Activated naive CD4-positive, alpha-beta T cell treated with anti-CD3 and anti-CD28 coated beads, Interleukin-2, amount 50 U/mL, for 72 hours (primary cell): ENCODE data around the gene MRGPRF. TPM values are rescaled to one million over a fixed set of nuclear protein-coding genes. Genes with fewer than 3 reads are reported as not detected.
"Not testable (repeated sequence)": the region's sequence is repeated elsewhere in the genome, so short reads cannot be mapped to it uniquely, and the experiment has no call there.

Experiments
- ATAC-seq, 2 donors: fragments of 150-1000 bp; cut with Tn5 transposase; 2 replicates each; pipeline ENCODE4 v1.10.0; 2021; ENCODE audit warnings: mild to moderate bottlenecking in 2 of 2, moderate library complexity in 2 of 2
- DNase-seq, 2 donors: peaks; one replicate each; pipeline ENCODE4 v3.0.0; 2021 to 2022; ENCODE audit warnings: low spot score in 2 of 2
- H3K27ac Mint-ChIP-seq, 2 donors: one replicate each; pipeline ENCODE4 v1.8.0; 2022; ENCODE audit warnings: mild to moderate bottlenecking in 2 of 2, mixed read lengths in 2 of 2
- H3K36me3 Mint-ChIP-seq, 2 donors: one replicate each; pipeline ENCODE4 v1.8.0; 2022; ENCODE audit warnings: mixed read lengths in 2 of 2
- H3K9me3 Mint-ChIP-seq, 2 donors: one replicate each; pipeline ENCODE4 v1.8.0; 2022; ENCODE audit warnings: mixed read lengths in 2 of 2
- total RNA-seq, 2 donors: library from RNA; stranded (reverse); gene quantifications; one replicate each; pipeline ENCODE4 v1.2.3, GENCODE V29; 2022

MRGPRF gene
- total RNA-seq, 2 donors from 2014 or later: not detected

DNA sequence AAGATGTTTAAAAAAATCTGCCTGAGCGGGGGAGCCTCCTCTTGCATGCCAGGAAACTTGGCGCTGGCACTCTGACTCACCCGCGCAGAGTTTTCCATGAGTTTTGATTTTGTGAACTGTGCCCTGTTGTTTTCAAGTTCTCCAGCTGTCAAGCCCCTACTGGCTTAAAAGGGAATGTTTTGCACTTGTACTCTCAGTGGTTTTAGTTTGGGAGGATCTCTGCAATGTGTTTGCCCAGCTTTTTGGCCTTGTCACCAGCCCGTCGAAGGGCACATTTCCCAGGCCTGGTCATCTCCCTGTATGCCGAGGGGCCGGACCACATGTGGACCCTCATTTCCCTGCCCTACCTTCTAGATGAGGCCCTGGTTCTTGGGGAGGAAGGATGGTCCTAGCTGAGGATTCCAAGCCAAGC is 12.2 kb downstream of the MRGPRF start:
- ATAC-seq: no peak
- no peaks in the 10 kb centered on the region for H3K9me3 Mint-ChIP-seq
- H3K36me3 Mint-ChIP-seq: no peaks in the 10 kb centered on the region
- H3K27ac Mint-ChIP-seq: no peak overlapping the region
- DNase-seq: no peak

DNA sequence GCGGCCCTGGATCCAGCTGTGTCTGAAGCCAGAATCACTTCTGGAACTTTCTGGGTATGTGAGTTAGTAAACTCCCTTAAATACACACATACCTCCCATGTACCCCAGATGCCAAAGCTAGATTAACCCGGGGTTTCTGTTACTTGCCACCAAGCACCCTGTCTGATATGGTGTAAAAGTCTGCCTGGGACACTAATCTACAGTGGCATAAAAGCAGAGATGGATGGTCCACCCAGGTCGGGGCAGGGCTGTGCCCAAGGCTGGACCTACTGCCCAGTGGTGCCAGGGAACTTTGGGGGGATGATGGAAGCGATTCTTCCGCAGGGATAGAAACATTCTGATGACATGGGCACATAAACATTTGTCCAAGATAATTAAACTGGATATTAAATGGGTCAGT is 12.7 kb downstream of the MRGPRF start:
- Mint-ChIP-seq H3K9me3 (no peaks in the 10 kb centered on the region), H3K36me3 (no peaks in the 10 kb centered on the region), H3K27ac (no peak overlapping the region)
- ATAC-seq (no peak), DNase-seq (peak in 1 of 2 donors; percentile 7)

DNA sequence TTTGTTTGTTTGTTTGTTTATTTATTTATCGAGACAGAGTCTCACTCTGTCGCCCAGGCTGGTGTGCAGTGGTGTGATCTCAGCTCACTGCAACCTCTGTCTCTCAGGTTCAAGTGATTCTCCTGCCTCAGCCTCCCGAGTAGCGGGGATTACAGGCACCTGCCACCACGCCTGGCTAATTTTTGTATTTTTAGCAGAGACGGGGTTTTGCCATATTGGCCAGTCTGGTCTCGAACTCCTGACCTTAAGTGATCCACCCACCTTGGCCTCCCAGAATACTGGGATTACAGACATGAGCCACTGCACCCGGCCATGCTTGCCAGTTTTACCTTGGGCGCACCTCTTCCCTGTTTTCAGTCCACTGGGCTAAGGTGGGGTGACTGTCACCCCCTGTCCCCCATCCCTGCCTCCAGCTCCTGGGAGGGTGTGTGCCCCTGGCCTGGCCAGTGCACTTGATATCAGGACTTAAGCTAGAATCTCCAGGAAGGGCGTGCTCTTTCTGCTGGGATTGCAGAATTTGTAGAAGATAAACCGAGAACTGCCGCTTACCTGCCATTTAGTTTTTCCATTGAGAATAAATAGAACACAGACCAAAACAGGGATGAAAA is 13.2 kb downstream of the MRGPRF start:
- peak in 1 of 2 donors; percentile 18 for DNase-seq
- not testable (repeated sequence) for ATAC-seq, H3K9me3 Mint-ChIP-seq, H3K27ac Mint-ChIP-seq, H3K36me3 Mint-ChIP-seq

DNA sequence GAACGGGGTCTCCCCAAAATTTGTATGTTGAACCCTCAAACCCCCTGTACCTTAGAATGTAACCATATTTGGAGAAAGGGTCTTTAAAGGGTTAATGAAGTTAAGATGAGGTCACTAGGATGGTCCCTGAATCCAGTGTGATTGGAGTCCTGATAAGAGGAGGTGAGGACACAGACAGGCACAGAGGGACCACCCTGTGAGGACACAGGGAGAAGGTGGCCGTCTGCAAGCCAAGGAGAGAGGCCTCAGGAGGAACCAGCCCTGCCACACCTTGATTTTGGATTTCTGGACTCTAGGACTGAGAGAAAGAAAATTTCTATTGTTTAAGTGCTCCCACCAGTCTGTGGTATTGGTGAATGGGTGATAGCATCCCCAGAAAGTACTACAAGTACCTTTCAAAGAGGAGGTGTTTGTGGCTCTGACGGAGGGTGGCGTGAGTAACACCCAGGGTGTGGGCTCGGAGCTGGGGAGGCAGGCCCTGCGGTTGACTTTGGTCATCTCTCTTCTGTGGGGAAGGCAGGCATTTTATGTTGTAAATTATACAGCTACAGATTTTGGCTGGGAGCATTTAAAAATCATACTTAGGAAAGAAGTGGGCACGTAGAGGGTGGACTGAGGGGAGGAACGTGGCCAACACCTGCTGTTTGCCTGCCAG is 13.8 kb downstream of the MRGPRF start:
- ATAC-seq: no peak
- H3K27ac Mint-ChIP-seq: no peak overlapping the region
- H3K9me3 Mint-ChIP-seq: no peaks in the 10 kb centered on the region
- no peaks in the 10 kb centered on the region for H3K36me3 Mint-ChIP-seq
- DNase-seq: peak in 1 of 2 donors; percentile 25

DNA sequence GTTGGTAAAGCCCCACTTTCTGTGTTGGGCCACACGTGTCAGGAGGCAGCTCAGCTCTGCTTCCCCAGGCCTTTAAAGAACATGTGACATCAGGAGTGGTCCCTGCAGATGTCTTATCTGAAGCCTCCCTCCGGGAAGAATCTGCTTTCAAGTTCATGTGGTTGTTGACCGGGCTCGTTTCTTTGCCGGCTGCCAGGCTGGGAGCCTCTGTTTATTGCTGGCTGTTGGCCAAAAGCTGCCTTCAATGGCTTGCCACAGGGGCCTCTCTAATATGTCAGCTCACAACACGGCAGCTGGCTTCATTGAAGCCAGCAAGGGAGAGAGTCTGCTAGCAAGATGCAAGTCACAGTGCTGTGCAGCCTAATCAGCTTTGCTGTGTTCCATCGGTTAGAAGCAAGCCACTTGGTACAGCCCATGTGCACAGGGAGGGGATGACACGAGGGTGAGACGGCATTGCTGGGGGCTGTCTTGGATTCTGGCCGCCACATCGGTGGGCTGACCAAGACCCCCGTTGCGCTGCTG is 14.6 kb downstream of the MRGPRF start:
- H3K36me3 Mint-ChIP-seq: no peaks in the 10 kb centered on the region

DNA sequence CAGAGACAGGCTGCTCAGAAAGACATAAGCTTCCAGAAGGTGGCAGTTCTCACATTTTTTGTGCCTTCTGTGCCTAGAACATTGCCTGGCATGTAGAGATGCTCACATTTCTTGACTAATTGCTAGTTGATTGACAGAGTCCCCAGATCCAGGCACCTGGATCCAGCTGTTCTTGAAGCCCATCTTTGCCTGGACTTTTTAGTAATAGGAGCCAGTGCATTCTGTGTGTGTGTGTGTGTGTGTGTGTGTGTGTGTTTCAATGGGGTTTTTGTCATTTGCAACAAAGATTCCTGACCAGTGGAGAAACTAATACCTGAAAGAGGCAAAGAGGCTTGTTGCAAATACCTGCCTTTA is 15.1 kb downstream of the MRGPRF start:
- H3K9me3 Mint-ChIP-seq: no peaks in the 10 kb centered on the region
- DNase-seq (no peak), ATAC-seq (no peak)

More for the DNA sequence above, 14.6 kb downstream of the MRGPRF start:
- Mint-ChIP-seq H3K9me3 (no peaks in the 10 kb centered on the region), H3K27ac (no peak overlapping the region)
- peak in 1 of 2 donors; percentile 25 for DNase-seq
- no peak for ATAC-seq

DNA sequence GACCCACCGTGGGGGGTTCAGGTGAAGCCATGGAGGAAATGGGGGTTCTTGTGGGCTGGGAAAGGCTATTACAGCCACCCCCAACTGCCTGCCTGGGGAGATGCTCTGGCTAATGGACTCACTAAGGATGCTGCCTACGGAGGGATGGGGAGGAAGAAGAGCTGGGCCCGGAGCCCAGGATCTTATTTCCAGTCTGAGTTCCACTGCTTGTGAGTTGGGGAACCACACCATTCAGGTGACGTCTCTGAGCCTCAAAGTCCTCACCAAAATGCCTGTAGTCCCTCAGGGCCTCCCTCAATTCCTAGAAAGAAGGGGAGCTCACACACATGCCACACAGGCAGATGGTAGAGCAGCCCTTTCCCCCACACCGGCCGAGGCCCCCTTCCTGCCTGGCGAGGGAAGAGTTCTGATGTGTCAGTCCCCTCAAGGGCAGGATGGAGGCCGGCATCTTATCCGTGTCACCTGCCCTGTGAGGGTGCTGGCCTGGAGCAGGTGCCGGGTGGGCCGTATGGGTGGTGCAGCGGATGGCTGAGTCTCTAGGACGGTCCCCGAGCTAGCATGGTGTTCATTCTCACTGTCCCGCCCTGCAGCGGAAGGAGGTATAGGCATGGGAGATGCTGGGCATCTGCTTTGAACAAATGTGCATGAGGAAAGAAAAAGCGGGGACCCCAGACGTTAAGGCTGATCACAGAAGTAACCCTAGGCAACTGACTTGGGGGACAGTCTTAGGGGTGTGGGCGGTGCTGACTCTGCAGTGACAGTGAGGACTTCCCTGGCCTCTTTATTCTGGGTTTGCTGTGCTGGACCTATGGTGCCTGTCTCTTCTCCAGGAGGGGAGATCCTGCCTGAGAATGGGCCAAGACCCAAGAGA is 15.7 kb downstream of the MRGPRF start:
- no peak overlapping the region for H3K27ac Mint-ChIP-seq
- no peaks in the 10 kb centered on the region for H3K9me3 Mint-ChIP-seq
- H3K36me3 Mint-ChIP-seq: no peaks in the 10 kb centered on the region
- ATAC-seq (no peak), DNase-seq (peak in 1 of 2 donors; percentile 51)

More for the DNA sequence above, 15.1 kb downstream of the MRGPRF start:
- H3K36me3 Mint-ChIP-seq: no peaks in the 10 kb centered on the region
- peak overlapping the region in 1 of 2 donors; percentile 36 for H3K27ac Mint-ChIP-seq

DNA sequence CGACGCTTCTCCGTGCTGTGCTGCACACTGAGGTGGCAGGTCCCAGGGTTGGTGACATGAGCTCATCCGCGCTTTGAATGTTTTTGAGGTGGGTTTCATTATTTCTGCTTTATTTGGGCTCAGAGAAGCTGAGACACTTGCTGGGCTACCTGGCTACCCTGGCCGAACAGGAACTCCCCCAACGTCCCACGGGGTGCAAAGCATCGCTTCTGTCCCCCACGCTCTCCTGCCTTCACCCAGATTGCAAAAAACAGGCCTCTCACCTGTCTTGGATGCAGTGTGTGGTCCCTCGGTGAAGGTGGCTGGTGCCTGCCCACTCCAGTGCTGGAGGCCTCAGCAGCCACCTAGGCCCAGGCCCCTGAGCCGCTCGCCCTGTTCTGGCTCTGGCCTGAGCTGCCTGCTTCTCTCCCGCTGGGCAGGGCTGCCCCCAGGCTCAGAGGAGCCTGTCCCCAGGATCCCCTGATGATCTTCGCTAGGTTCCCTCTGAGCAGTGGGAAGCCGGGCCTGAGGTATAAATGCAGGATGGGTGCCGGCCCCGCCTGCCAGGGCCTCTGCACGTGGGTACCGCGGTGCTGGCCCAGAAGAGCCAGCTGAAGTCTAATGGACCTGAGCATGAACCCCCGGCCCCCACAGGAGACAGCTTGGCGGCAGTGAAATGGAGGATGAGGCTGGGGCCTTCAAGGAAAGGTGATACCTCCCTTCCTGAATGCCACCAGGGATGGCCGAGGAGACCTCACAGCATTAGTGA is 16.5 kb downstream of the MRGPRF start:
- DNase-seq: peak in 1 of 2 donors; percentile 37
- no peaks in the 10 kb centered on the region for H3K36me3 Mint-ChIP-seq
- no peaks in the 10 kb centered on the region for H3K9me3 Mint-ChIP-seq
- ATAC-seq: no peak
- H3K27ac Mint-ChIP-seq: no peak overlapping the region

DNA sequence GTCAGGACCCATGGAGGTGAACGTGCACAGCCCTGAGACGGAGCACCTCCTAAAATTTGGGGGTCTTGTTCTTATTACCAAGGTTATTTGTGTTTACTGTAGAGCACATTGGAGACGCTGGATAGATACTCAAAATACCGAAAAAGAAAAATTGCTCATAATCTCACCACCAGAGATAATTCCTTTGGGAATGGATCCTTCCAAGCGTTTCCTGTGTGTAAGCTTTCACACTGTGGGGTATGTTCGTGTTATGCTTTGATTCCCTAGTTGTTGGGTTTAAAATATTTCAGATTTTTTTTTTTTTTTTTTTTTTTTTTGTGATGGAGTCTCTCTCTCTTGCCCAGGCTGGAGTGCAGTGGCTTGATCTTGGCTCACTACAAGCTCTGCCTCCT is 18.2 kb downstream of the MRGPRF start:
- H3K9me3 Mint-ChIP-seq: no peaks in the 10 kb centered on the region
- no peaks in the 10 kb centered on the region for H3K36me3 Mint-ChIP-seq
- ATAC-seq: no peak
- no peak for DNase-seq
- no peak overlapping the region for H3K27ac Mint-ChIP-seq

DNA sequence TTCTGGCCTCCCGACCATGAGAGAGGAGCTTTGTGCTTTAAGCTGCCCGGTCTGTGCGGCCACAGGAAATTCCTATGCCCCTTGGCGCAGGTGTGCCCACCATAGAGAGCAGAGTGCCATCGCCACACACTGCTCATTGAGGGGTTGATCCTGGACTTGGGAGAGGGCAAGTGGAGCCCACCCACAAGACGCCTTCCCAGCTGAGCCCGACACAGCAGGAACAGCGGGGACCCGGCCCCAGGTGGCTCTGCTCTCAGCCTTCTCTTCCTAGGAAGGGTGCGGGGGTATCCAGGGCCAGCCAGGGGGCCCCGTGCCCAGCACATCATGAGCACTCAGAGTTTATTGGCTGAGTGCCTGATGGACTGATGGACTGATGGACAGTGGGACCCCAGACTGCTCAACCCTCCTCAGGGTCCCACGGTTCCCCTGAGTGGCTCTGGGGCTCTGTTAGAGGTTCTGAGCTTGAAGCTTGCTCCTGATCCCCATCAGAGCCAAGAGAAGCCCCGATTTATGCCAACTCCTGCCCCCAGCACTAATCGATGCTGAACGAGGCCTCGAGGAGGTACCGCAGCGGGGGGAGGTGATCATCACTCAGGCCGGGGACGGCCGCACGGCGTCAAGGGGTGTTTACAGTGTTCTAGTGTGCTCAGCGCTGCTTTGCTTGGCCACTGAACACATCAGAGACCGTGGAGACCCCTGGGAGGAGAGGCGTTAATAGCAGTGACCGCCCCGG is 18.7 kb downstream of the MRGPRF start:
- DNase-seq (peak in 1 of 2 donors; percentile 38), ATAC-seq (no peak)
- Mint-ChIP-seq H3K36me3 (no peaks in the 10 kb centered on the region), H3K9me3 (no peaks in the 10 kb centered on the region), H3K27ac (no peak overlapping the region)

DNA sequence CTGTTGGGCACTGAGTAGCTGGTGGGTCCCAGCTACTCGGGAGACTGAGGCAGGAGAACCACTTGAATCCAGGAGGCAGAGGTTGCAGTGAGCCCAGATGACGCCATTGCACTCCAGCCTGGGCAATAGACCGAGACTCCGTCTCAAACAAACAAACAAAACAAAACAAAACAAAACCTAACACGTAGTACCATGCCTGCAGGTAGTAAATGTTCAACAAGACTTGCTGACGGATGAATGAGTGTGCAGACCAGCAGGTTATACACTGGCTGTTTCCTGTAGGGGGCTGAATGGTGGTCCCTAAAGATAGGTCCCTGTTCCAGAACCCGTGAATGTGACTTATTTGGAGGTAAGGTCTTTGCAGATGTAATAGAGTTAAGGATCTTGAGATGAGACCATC is 19.5 kb downstream of the MRGPRF start:
- Mint-ChIP-seq H3K27ac (no peak overlapping the region), H3K9me3 (no peaks in the 10 kb centered on the region), H3K36me3 (no peaks in the 10 kb centered on the region)
- ATAC-seq: no peak
- DNase-seq: no peak

DNA sequence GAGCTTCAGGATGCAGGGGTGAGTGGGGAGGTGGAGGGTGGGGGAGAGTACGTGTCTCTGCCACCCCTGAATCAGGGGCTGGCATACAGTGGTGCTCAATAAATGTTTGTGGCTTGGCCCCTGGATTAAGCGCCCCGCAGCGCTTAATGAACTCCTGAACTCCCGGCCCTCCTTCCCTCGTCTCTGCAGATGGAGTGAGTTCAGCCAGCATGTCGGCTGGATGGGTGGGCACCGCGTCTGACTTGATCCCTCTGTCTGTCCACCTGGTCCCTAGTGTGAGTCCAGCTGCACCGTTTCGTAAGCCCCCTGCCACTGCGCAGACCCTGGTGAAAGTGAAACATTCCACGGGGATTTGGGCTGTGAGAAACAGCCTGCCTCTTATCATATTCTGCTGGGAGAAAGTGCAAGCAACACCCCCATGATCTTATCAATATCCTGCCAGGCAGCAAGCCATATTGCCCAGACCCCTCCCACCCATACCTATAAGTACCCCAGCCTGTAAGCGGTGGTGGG is 20.2 kb downstream of the MRGPRF start:
- no peaks in the 10 kb centered on the region for H3K9me3 Mint-ChIP-seq
- H3K36me3 Mint-ChIP-seq: no peaks in the 10 kb centered on the region
- DNase-seq (peak in 1 of 2 donors; percentile 38), ATAC-seq (no peak)
- H3K27ac Mint-ChIP-seq: no peak overlapping the region

DNA sequence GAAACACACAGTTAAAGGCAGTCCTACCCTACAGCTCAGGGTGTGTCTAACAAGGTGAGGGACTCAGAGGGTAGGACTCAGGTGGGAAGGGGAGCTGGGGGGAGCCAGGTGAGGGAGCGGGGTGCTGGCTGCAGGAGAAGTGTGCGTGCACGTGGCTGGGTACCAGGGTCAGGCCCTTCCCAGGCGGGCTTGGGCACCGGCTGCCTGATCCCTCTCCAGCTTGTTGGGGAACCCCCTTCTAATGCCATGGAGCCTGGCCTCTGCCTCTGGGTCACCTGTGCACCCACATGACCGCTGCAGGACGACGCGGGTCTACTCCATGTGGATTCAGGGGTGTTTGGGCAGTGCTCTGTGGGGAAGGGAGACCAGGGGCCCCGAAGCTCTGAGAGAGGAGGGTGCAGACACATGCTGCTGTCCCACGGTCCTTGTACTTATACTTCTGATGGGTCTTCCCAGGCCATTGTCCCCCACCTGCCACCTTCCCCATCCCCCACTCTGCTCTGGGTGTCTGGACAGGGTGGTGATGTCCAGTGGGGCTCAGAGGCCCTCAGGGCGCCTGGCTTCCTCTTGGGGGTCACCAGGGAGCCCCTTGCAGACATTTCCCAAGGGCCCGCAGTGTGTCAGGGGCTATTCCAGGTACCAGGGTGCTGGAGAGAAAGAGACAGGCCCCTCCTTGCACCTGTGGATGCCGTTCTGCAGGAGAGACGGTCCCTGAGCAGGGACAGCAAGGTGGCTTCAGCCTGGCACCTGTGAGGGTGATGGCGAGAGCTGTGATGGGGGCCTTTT is 21.9 kb downstream of the MRGPRF start:
- ATAC-seq (no peak), DNase-seq (peak in 1 of 2 donors; percentile 35)
- Mint-ChIP-seq H3K27ac (no peak overlapping the region), H3K9me3 (peaks cover 4 to 6% of the 10 kb centered on the region in 2 donors), H3K36me3 (peaks cover 0 to 14% of the 10 kb centered on the region in 2 donors)

DNA sequence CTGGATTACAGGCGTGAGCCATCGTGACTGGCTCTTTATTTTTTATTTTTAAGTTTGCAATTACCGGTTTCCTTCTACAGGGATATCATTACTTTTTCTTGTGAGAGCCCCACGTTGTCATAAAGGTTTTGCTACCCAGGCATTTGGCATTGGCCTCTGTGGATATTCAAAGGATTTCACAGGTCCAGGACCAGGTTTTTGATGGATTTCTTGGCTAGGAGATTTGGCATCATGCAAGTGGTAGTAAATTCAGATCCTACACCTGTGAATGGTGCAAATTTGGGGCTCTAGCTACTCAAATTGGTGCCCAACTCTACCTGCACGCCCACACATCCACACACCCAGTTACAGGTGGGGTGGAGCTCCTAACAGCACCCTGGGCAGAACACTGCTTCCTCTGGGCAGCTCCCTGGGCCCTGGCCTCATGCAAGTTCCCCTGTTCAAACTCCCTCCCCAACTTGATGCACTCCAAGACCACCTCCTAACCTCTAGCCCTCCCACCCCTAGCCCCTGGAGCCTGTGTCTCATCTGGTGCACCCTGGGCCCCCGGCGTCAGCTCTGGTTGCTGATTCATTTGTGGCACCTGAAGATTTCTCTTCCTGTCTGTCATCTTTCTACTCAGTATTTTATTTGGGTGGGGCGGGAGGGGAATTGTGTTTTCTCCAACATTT is 23.0 kb downstream of the MRGPRF start:
- ATAC-seq: no peak
- Mint-ChIP-seq H3K9me3 (peaks cover 4 to 6% of the 10 kb centered on the region in 2 donors), H3K36me3 (peaks cover 0 to 14% of the 10 kb centered on the region in 2 donors), H3K27ac (no peak overlapping the region)
- peak in 1 of 2 donors; percentile 18 for DNase-seq

DNA sequence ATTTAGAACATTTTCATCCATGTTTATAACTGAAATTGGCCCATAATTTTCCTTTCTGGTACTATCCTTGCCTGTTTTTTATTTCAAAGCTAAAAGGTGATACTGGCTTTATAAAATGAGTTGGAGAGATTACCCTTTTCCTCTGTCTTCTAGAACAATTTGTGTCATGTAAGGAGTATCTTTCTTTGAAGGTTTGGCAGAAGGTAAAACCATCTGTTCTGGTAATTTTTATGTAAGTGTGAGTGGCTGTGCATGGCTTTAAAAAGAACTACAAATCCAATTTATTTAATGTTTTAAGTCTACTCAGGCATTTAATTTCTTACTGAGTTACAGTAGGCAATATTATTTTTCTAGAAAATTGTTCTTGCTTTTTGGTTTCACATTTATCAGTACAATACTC is 24.6 kb downstream of the MRGPRF start:
- DNase-seq: no peak
- Mint-ChIP-seq H3K36me3 (peaks cover 0 to 14% of the 10 kb centered on the region in 2 donors), H3K27ac (no peak overlapping the region), H3K9me3 (peaks cover 4 to 6% of the 10 kb centered on the region in 2 donors)
- no peak for ATAC-seq
